Stimulated activated CD8-positive, alpha-beta memory T cell treated with anti-CD3 and anti-CD28 coated beads, Interleukin-12 subunit alpha, Interleukin-12 subunit beta, amount 100 ng/mL, for 24 hours (primary cell): ENCODE data around the gene SVOP.

Experiments
- DNase-seq: peaks from one replicate; pipeline ENCODE4 v3.0.0-alpha.2; 2020; ENCODE audit errors: extremely low read depth

SVOP gene

DNA sequence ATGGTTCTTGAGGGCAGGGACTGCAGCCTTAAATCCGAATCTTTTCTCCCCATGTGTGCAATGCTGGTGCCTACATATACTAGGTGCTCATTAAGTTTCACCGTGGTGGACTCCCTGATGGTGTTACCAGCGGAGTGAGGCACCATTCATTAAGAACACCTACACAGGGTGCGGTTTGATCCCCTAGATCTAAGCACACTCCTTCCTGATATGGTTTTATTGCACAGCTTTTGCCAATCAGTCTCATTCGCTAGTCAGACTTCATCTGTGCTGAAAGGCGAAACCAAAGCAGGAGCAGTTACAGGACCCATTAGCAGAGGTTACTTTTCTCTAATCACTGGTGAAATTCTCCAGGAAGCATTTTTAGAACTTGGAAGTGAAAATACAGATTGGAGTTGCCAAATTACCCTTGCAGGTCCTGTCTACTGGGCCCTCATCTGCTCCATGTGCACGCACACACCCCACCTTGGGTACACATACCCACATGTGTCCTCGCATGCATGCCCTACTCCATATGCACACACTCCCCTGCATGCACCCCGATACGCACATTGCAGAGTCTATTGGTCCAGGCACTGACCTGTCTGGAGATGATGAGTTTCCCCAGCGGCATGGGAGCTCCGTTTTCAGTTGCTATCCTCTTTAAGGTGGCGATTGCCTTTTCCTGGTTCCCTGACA is 82.5 kb downstream of the SVOP start:
- DNase-seq: no peak

DNA sequence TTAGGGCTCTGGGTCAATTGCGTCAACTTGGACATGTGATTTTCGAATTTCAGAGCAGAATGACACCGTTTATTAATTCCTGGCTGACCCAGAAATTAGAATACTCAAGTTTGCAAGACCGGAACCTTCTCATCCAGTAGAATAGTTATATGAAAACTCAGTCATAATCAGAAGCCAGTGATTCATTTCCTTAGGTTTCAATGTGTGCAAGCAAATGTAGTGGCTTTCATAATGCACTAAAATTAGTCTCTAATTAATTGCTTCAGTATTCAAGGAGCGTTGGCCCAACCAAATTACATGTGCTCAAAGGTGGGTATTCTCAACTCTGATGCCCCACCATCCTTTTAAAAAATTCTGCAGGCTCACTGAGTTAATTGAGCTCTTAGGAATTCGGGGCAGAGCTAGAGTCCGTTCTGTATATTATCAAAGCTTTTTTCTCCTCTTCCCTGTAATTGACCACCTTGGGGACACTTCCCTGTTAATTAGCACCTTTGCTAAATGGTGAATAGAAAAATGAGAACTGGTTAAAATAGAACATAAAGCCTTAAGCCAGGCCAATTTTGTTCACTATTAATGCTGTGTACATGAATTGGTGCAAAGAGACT is 85.6 kb downstream of the SVOP start:
- no peak for DNase-seq

DNA sequence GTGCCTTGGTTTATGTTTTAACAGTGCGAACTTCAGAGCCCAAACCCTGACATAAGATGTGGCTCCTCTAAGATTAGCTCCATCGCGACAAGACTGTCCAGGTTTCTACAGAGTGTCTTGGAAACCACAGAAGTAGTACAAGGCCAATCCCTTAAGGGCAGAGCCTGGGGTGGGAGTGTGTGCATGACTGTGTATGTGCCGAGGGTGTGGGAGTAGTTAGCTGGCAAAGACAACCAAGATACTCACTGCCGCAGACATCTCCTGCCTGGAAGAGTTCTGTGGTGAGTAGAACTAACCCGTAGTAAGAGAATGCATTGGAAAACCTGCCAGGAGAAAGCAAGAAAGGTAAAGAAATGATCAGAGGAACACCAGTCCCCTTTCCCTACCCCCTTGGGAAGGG is 86.9 kb downstream of the SVOP start:
- no peak for DNase-seq

DNA sequence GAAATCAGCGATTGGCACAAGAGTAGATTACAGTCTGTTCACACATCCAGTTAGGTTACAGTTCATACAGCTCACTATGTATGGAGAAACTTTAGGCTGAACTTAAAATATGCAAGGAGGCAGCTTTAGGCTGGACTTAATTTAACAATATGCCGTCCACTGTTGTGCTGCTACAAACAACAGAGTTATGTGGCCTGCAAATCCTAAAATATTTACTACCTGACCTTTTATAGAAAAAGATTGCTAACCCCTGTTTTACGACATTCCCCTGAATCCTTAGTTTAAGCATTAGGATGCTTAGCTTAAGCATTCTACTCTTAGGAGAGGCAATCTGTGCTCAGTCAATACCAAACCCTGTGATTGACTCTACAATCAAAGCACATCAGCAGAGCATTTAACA is 90.1 kb downstream of the SVOP start:
- no peak for DNase-seq

DNA sequence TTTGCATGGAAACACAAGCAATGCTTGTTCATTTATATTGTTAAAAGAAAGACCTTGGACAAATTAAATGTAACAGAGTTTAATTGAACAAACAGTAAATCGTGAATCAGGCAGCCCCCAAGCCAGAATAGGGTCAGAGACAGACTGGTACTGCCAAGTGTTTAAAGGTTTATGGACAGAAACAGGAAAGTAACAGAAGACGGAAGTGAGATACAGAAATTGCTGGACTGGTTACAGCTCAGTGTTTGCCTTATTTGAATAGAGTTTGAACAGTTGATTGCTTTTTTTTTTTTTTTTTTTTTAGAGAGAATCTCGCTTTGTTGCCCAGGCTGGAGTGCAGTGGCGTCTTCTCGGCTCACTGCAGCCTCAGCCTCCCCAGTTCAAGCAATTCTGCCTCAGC is 90.7 kb downstream of the SVOP start:
- DNase-seq: no peak

DNA sequence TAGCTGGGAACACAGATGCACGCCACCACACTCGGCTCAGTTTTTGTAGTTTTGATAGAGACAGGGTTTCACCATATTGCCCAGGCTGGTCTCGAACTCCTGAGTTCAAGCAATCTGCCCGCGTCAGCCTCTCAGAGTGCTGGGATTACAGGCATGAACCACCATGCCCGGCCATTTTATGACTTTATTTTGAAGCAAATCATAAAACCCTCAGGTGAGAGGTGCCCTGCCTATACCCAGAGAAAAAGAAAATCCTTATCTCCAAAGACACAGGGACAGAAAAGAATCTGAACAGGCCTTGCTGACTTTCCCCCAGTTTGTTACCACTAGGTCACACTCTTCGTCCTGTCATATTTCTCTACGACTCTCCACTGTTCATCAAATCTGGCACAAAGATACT is 92.2 kb downstream of the SVOP start:
- DNase-seq: no peak

DNA sequence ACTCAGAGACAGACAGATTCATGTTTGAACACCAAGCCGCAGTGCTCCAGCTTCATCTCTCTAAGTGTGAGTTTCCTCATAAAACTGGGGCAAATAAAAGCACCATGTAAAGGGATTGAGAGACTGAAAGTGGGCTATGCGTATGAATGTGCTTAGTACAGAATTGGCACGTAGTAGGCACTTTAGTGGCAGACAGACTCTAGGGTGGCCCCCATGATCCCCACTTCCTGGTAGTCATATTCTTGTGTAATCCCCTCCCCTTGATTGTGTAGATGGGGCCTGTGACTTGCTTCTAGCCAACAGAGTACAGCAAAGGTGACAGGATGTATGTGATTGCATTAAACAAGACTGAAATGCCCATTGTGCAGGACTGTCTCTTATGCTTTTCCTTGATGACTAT is 98.0 kb downstream of the SVOP start:
- no peak for DNase-seq

DNA sequence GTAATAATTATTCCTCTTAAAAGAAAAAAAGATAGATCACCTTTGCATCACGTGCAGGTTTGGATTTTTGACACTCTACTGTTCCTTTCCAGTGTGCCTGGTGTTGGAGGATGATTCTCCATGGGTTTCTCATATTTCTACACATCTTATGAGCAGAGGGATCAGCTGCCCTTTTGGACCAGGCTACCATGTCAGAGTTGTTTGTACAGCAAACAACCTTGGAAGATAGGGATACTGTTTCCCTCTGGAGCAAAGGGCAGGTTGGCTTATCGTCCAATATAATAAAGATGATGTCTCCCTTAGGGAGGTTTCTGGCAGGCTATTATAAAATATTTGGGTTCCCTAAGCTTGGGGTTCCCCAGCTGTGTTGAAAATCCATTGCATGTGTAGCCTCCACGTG is 98.9 kb downstream of the SVOP start:
- DNase-seq: no peak

DNA sequence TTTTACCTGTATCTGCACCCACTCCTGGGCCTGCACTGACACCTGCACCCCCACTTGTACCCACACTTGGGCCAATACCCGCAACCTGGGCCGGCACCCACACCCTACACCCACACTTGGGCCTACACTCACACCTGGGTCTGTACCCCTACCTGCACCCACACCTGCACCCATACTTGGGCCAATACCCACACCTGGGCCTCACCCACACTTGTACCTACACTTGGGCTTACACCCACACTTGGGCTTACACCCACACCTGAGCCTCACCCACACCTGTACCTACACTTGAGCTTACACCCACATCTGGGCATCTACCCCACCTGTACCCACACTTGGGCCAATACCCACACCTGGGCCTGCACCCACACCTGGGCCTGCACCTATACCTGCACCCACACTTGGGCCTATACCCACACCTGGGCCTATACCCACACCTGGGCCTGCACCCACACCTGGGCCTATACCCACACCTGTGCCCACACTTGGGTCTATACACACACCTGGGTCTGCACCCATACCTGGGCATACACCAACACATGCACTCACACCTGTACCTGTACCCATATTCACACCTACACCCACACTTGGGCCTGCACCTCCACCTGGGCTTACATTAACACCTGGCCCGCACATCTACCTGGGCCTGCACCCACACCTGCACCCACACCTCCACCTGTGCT is 101.8 kb downstream of the SVOP start:
- no peak for DNase-seq

DNA sequence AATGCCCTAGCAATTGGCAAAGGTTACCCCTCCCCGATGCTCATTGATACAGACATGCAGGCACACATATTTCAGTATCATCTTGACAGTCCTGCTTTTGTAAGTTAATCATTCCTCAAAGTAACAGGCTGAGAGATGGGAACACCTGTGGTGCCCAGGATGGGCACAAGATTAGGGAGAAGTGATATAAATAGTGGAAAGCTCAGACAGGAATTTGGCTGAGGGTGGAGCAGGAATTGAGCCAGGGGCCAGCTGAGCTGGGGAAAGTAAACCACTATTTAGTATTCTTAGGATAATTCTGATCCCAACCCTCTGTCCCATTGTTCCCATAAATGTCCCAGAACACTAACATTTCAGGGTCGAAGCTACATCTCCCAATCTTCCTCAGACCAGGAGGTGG is 102.7 kb downstream of the SVOP start:
- DNase-seq: no peak

DNA sequence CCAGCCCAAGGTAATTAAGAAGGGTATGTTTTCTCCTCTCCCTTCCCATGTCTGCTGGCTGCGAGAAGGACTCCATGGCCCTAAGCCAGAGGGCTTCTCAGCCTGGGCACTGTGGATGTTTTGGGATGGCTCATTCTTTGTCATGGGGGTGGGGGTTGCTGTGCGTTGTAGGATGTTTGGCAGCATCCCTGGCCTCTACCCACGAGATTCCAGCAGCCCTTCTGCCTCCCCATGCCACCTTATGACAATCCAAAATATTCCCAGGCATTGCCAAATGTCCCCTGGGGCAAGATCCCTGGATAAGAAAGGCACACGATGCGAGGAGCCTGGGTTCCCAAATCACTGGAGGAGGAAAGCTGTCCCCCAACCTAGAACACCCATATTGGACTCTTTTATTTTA is 104.5 kb downstream of the SVOP start:
- DNase-seq: no peak

DNA sequence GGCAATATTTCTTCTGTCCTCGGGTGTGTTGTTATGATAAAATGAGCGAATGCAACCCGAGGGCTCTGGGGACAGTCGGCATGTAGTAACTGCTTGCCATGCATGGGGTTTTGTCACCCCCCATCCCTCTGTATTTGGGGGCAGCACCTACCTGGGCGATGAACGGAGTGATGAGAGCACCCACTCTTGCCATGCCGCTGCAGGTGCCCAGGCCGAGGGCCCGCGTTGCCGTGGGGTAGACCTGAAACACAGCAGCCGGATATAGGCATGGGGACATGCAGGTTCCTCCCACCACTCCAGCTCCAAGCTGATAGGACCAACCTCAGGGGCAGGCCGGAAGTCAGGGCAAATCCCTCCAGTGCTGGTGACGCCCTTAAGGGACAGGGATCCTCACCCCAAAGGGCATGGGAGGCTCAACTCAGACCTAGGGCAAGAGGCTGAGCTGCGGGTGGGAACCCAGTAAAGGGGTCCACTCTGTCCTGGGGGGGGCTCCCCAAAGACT is 105.2 kb downstream of the SVOP start:
- DNase-seq: no peak

DNA sequence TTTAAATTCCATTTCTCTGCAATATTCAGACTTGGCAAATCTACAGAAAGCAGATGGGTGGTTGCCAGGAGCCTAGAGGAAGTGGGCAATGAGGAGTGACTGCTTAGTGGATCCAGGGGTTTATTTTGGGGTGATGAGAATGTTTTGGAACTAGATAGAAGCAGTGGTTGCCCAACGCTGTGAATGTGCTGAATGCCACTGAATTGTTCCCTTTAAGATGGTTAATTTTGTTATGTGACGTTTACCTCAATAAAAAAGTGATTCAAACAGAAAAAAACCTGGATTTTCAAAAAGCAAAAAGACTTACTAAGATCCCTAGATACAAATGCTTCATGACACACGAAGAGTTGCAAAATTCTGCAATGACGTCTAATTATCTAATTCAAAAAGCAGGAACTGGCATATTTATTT is 106.7 kb downstream of the SVOP start:
- no peak for DNase-seq

DNA sequence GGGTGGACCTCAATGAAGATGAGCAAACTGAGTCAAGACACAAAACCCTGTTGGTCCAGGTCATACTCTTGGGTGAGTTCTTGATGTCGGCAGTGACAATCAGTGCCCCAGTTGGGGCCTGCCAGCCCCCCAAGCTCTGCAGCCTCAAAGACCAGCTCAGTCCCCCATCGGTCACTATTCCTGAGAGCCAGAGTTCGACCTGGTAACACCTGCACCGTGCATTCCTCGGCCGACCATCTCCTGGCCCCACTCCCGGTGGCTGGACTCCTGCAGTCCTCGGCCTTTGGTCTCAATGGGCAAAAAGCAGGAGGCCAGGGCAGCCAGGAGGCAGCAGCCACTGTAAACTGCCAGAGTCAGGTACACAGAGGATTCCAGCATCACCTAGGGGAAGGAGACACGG is 108.5 kb downstream of the SVOP start:
- DNase-seq: no peak

DNA sequence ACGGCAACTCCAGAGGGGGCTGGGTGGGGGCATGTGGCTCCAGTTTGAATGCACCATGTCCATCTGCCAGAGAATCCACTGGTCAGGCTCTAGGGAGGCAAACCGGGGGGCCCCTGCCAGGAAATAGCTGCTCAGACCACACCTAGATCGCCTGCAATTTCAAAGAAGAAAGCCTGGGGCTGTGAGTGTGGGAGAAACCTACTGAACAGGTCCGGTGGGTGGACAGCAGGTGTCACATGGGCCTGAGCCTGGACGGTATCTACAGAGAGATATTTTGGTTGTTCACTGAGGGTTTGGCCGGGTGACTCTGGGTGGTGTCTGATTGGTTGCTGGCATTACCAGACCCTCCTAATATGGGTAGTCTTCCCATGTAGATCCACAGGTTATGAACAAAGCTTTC is 109.0 kb downstream of the SVOP start:
- DNase-seq: no peak

DNA sequence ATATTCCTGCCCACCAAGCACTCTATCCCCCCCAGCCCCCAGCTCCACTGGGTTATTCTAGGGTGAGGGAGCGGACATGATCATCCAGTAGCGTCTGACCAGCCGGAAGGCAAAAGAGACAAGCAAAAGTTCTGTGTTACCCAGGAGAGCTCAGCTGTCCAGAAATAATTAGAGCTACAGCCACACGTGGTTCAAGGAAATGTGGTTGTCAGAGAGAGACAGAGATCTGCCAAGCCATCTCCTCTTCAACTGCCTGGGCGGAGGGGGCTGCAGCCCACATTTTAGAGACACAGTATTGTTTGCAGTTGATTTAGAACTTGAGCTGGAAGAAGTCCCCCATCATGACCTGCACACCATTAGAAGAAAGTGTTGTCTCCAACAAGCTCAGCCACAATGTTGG is 110.5 kb downstream of the SVOP start:
- no peak for DNase-seq

DNA sequence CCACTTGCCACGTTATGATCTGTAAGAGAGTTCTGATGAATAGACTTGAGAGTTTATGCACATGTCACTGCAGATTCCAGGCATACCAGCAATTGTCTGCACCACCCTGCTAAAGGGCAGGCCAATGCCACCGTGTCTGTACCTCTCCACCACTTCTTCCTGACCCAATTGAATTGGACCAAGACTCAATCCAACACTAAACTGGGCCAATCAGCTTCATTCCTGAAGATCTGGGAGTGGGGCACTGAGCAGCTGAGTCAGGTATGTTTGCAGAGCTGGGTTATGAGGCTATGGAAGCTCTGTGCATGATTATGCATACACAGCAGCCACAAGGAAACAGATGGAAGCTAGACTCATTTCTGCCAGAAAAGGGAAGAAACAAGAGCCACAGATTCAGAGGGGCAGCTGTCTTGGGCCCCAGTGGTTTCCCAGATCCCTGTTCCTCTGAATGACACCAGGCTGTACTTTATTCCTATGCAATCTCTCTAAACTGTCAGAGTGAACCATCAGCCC is 113.0 kb downstream of the SVOP start:
- no peak for DNase-seq

DNA sequence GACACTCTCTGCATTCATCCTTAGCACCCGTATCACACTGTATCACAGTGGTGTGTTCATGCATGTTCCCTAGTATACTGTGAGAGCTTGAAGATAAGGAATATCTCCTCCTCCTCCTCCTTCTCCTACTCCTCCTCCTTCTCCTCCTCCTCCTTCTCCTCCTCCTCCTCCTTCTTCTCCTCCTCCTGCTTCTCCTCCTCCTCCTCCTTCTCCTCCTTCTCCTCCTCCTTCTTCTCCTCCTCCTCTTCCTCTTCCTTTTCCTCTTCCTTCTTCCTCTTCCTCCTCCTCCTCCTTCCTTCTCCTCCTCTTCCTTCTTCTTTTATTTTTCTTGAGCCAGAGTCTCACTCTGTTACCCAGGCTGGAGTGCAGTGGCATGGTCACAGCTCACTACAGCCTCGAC is 113.9 kb downstream of the SVOP start:
- DNase-seq: no peak

DNA sequence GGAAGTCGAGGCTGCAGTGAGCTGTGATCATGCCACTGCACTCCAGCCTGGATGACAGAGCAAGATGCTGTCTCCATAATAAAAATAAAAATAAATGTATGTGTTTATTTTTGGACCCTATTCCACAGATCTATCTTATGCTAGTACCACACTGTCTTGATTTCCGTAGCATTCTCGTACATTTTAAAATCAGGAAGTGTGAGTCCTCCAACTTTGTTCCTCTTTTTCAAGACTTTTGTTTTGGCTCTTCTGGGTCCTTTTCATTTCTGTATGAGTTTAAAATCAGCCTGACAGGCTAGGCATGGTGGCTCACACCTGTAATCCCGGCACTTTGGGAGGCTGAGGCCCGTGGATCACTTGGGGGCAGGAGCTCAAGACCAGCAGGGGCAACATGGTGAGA is 115.1 kb downstream of the SVOP start:
- DNase-seq: no peak

DNA sequence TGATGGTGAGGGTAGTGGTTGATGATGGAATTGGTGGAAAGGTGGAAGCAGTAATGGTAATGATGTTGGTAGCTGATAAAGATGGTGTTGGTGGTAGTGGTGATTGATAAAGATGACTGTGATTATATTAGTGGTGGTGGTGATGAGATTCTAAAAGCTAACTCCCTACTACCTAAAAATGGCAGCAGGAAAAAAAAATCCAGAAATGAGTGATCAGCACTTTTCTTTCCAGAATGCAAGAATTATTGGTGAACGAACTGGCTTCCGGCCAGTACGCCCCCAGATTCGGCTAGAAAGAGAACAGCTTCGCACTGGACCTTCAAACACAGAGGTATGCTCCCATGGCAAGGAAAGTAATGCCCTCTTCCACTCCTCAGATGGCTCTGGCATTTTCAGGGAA is 121.7 kb downstream of the SVOP start:
- no peak for DNase-seq

DNA sequence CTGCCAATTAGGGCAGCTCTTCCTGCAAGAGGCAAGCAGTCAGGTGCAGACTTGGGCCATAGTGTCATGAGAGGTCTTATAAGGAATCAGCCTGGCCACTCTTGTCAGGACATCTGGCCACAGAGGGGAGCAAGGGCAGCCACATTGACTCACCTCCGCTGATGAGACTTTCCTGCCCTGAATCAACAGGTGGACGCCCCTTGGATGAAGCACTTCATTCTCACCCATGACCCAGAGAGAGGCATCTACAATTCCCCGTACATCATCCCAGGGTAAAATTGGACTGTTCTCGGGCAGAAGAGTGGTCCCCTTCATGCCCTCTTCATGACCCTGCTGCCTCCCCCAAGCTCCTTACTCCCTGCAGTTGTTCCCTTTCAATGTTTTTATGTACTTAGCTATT is 124.1 kb downstream of the SVOP start:
- DNase-seq: no peak

DNA sequence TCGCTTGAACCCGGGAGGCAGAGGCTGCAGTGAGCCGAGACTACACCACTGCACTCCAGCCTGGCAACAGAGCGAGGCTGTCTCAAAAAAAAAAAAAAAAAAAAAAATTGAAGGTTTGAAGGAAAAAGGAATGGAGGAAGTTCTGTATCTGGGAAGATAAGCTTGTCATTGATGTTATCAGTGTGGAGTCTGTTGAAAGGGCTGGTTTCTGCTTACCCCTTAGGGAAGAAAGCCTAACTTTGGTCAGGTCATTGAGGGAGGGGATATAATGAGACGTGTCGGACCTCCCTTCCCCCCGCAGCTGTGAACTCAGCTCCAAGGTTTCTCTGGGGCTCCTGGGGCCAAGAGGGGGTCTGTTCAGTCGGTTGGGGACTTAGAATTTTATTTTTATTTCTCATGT is 124.5 kb downstream of the SVOP start:
- DNase-seq: no peak

DNA sequence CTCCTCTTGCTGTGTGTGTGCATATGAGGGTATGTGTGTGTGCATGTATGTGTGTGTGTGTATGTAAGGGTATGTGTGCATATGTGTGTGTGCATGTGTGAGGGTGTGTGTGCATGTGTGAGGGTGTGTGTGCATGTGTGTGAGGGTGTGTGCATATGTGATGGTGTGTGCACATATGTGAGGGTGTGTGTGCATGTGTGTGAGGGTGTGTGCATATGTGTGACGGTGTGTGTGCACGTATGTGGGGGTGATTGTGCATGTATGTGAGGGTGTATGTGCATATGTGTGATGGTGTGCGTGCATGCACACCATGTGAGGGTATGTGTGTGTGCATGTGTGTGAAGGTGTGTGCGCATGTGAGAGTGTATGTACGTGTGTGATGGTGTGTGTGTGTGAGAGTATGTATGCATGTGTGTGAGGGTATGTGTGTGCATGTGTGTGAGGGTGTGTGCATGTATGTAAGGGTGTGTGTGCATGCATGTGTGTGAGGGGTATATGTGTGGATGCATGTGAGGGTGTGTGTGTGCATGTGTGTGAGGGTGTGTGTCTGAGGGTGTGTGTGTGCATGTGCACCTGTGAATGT is 125.6 kb downstream of the SVOP start:
- DNase-seq: no peak
